Peyer's patch (tissue), 4 donors: ENCODE measurements around the gene SLC9A8. TPM values are rescaled to one million over a fixed set of nuclear protein-coding genes. Genes with fewer than 3 reads are reported as not detected.
A peak's percentile ranks its signal among the peaks of the same experiment; 100 is the strongest.
"Not testable (repeated sequence)": the region's sequence is repeated elsewhere in the genome, so short reads cannot be mapped to it uniquely, and the experiment has no call there.

Source experiments
- DNase-seq, 3 donors: peaks; one replicate each; pipeline ENCODE4 v3.0.0-alpha.2; 2017 to 2019
- H3K27ac ChIP-seq, 4 donors: fragments of 200-600 bp; sonication (generic); one replicate each; pipeline ENCODE4 v1.5.1; 2016 to 2019
- H3K27me3 ChIP-seq, 2 donors: fragments of 200-600 bp; sonication (generic); one replicate each; pipeline ENCODE4 v1.5.1; 2019
- H3K36me3 ChIP-seq, 3 donors: fragments of 200-600 bp; sonication (generic); one replicate each; pipeline ENCODE4 v1.5.1; 2016 to 2019
- H3K4me1 ChIP-seq, 4 donors: fragments of 200-600 bp; sonication (generic); one replicate each; pipeline ENCODE4 v1.5.1; 2016 to 2019
- H3K4me3 ChIP-seq, 4 donors: fragments of 200-600 bp; sonication (generic); 1 replicate in 3 of 4; 2 replicates in 1 of 4; pipeline ENCODE4 v1.5.1; 2016 to 2019; ENCODE audit warnings: mild to moderate bottlenecking in 1 of 4
- H3K9me3 ChIP-seq, 4 donors: fragments of 200-600 bp; sonication (generic); one replicate each; pipeline ENCODE4 v1.5.1; 2016 to 2019; ENCODE audit warnings: mild to moderate bottlenecking in 1 of 4
- POLR2A ChIP-seq, 2 donors: fragments of 450-650 bp; IDR thresholded peaks; one replicate each; pipeline ENCODE4 v1.5.1; 2017; ENCODE audit warnings: antibody characterized with exemption in 2 of 2, mild to moderate bottlenecking in 2 of 2, moderate library complexity in 2 of 2
- total RNA-seq, 4 donors: library from RNA; depleted of rRNA; stranded (reverse); fragments of >200 nt; gene quantifications; one replicate each; pipeline ENCODE4 v1.1.0, GENCODE V29; 2016
- TF ChIP-seq, protein P1 (sequence below), 6 experiments: fragments of 450-650 bp in 4 of 6; fragments of 200-600 bp in 2 of 6; sonication (generic) in 1 of 6; IDR thresholded peaks; one replicate each; pipeline ENCODE4 v1.5.1; 2017 to 2019; ENCODE audit warnings: antibody characterized with exemption in 6 of 6, mild to moderate bottlenecking in 3 of 6, moderate library complexity in 1 of 6

Gene SLC9A8
- total RNA-seq, 4 donors from 2014 or later, result 15.6 to 24.4 (median 19.8) TPM

DNA sequence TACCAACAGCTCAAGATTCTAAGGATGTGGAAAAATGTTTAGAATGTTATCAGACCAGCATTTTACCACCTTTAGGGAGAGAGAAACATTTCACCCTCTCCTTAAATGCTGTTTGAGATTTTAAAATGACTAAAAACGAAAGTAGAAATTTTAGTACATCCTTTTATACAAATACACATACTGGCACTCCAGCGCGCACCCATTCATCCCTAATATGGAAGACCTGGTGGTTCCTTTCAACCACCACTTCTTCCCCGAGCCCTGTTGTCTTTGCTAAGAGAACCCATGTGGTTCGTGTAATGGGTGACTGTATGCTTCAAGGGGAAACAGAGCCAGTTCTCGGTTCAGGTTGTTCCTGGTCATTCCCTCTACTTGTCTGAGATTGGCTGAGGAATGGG is 81.4 kb downstream of the SLC9A8 start:
- no peak for DNase-seq
- peaks cover 0 to 2% (median 0%) of the 10 kb centered on the region in 3 donors for H3K36me3 ChIP-seq
- TF ChIP-seq, protein P1, sequence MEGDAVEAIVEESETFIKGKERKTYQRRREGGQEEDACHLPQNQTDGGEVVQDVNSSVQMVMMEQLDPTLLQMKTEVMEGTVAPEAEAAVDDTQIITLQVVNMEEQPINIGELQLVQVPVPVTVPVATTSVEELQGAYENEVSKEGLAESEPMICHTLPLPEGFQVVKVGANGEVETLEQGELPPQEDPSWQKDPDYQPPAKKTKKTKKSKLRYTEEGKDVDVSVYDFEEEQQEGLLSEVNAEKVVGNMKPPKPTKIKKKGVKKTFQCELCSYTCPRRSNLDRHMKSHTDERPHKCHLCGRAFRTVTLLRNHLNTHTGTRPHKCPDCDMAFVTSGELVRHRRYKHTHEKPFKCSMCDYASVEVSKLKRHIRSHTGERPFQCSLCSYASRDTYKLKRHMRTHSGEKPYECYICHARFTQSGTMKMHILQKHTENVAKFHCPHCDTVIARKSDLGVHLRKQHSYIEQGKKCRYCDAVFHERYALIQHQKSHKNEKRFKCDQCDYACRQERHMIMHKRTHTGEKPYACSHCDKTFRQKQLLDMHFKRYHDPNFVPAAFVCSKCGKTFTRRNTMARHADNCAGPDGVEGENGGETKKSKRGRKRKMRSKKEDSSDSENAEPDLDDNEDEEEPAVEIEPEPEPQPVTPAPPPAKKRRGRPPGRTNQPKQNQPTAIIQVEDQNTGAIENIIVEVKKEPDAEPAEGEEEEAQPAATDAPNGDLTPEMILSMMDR (IDR thresholded peaks at IDR 0.05), result no peak
- no peak for TF ChIP-seq POLR2A (IDR thresholded peaks at IDR 0.05)
- H3K27me3 ChIP-seq, result no peaks in the 10 kb centered on the region
- no peak overlapping the region for H3K4me3 ChIP-seq
- H3K27ac ChIP-seq, result peak overlapping the region in 1 of 4 donors; percentile 22
- H3K4me1 ChIP-seq, result peaks cover 0 to 36% (median 0%) of the 10 kb centered on the region in 4 donors
- H3K9me3 ChIP-seq, result no peaks in the 10 kb centered on the region

DNA sequence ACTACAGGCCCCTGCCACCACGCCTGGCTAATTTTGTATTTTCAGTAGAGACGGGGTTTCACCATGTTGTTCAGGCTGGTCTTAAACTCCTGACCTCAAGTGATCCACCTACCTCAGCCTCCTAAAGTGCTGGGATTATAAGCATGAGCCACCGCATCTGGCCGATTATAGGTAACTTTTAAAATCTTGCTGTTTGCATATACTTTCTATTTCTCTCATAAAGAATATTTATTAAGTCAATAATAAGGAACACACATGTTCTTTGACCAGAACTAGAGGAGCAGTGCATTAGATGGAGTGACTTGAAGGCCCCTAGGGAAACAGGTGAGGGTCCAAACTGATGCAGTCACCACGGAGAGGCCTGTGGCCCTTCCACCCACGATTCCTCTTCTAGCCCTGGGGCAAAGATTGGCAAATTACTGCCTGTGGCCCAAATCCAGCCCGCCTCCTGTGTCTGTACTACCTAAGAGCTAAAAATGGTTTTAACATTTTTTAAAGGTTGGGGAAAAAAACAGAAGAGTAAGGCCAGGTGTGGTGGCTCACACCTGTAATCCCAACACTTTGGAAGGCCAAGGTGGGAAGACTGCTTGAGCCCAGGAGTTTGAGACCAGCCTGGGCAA is 83.0 kb downstream of the SLC9A8 start:
- not testable (repeated sequence) for H3K4me3 ChIP-seq, H3K9me3 ChIP-seq, DNase-seq, H3K27ac ChIP-seq, H3K27me3 ChIP-seq, H3K36me3 ChIP-seq
- peaks cover 0 to 26% (median 0%) of the 10 kb centered on the region in 4 donors for H3K4me1 ChIP-seq

DNA sequence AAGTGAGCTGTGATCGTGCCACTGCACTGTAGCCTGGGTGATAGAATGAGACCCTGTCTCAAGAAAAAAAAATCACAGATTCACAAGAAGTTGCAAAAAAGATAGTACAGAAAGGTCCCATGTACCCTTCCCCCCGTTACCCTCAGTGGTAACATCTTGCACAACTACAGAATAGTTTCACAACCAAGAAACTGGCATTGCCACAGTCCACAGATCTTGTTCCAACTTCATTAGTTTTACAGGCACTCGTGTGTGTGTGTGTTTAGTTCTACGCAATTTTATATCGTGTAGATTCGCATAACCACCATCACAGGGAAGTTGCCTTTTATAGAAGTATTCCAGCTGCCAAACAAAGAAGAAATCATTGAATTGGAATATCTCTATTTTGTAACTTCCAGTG is 83.6 kb downstream of the SLC9A8 start:
- TF ChIP-seq POLR2A (IDR thresholded peaks at IDR 0.05), result no peak
- TF ChIP-seq, protein P1 (IDR thresholded peaks at IDR 0.05), result no peak
- no peak for DNase-seq
- H3K4me3 ChIP-seq, result no peak overlapping the region
- peaks cover 0 to 20% (median 0%) of the 10 kb centered on the region in 4 donors for H3K4me1 ChIP-seq
- H3K9me3 ChIP-seq, result no peaks in the 10 kb centered on the region
- H3K27ac ChIP-seq, result no peak overlapping the region
- H3K27me3 ChIP-seq, result no peaks in the 10 kb centered on the region
- no peaks in the 10 kb centered on the region for H3K36me3 ChIP-seq

DNA sequence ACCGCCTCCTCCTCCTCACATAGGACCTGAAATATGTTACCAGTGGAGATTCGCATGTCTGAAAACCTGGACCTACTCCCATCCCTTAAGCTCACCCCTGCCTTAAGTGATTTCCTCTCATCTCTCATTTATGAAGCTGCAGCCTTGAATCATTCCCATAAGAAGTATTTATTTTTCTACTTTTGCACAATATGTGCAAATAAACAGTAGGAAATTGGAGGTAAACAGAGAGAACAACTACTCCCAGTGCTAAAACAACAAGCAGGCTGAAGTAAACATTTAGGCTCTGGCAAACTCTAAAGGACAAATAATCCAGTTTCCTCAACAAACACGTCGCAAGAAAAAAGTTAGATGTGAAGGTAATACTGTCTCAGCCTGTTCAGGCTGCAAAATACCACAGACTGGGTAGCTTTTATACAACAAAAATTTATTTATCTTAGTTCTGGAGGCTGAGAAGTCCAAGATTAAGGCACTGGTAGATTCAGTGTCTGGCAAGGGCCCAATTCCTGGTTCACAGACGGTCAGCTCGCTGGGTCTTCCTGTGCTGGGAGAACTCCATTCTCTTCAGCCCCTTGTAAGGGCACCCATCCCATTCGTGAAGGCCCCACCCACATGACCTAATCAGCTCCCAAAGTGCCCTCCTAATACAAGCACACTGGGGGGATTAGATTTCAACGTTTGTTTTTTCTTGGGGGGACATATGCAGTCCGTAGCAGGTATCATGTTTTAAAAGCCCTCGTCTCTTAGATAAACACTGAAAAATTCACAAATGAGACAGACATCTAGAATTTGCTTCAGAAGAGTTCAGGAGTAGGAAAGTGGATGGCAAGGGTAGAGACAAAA is 87.1 kb downstream of the SLC9A8 start:
- no peaks in the 10 kb centered on the region for H3K27me3 ChIP-seq
- no peak for DNase-seq
- no peak overlapping the region for H3K4me3 ChIP-seq
- H3K36me3 ChIP-seq, result peaks cover 0 to 9% (median 0%) of the 10 kb centered on the region in 3 donors
- TF ChIP-seq, protein P1 (IDR thresholded peaks at IDR 0.05), result no peak
- no peak for TF ChIP-seq POLR2A (IDR thresholded peaks at IDR 0.05)
- no peak overlapping the region for H3K27ac ChIP-seq
- H3K9me3 ChIP-seq, result no peaks in the 10 kb centered on the region
- H3K4me1 ChIP-seq, result no peaks in the 10 kb centered on the region

DNA sequence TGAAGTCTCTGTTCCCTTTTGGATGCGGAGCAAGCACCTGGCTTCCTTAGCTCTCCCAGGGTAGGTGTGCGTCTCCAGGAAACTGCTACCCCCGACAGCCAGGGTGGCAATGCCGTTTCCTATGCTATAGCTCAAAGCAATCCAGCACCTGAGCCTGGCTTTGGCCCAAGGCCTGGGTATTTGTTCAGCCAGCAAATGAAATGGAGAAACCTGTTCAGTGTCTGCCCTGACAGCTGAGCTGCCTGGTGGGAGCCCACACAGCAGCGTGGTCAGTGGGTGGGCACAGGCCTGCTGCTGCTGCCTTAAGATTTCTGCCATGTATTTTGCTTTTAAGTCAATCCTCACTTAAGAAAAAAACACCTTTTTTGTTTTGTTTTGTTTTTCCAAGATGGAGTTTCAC is 89.0 kb downstream of the SLC9A8 start:
- Histone ChIP-seq H3K36me3 (peaks cover 0 to 27% (median 0%) of the 10 kb centered on the region in 3 donors), H3K4me1 (no peaks in the 10 kb centered on the region), H3K27ac (no peak overlapping the region), H3K9me3 (no peaks in the 10 kb centered on the region), H3K4me3 (no peak overlapping the region), H3K27me3 (no peaks in the 10 kb centered on the region)
- peak in 1 of 3 donors; percentile 24 for DNase-seq
- TF ChIP-seq POLR2A (IDR thresholded peaks at IDR 0.05), result no peak
- TF ChIP-seq, protein P1 (IDR thresholded peaks at IDR 0.05), result no peak
